H9 (cell line): ENCODE measurements around the gene RNF133. TPM values are rescaled to one million over a fixed set of nuclear protein-coding genes. Genes with fewer than 3 reads are reported as not detected.

Experiments
- DNase-seq: peaks from one replicate; pipeline ENCODE4 v3.0.0-alpha.2; 2017
- H2AFZ ChIP-seq: one replicate; pipeline ENCODE4 v1.6.1; 2013; ENCODE audit warnings: mild to moderate bottlenecking, low read length, control low read depth, moderate library complexity
- H2AK5ac ChIP-seq: 2 replicates; pipeline ENCODE4 v1.6.1; 2013; ENCODE audit warnings: low read length, control low read depth, mixed read lengths; ENCODE audit not compliant: insufficient read length
- H2BK120ac ChIP-seq: one replicate; pipeline ENCODE4 v1.6.1; 2013; ENCODE audit warnings: low read depth, mild to moderate bottlenecking, low read length, control low read depth, inconsistent platforms; ENCODE audit not compliant: poor library complexity, severe bottlenecking
- H2BK12ac ChIP-seq: 2 replicates; pipeline ENCODE4 v1.6.1; 2013; ENCODE audit warnings: low read length, control low read depth, mixed read lengths, low read depth; ENCODE audit not compliant: insufficient read length
- H2BK15ac ChIP-seq: 2 replicates; pipeline ENCODE4 v1.6.1; 2013; ENCODE audit warnings: low read depth, low read length, control low read depth
- H2BK20ac ChIP-seq: one replicate; pipeline ENCODE4 v1.6.1; 2013; ENCODE audit warnings: low read depth, mild to moderate bottlenecking, low read length, control low read depth, inconsistent platforms; ENCODE audit not compliant: poor library complexity, severe bottlenecking
- H2BK5ac ChIP-seq: 2 replicates; pipeline ENCODE4 v1.6.1; 2013; ENCODE audit warnings: low read length, control low read depth, mixed read lengths; ENCODE audit not compliant: insufficient read length
- H3K14ac ChIP-seq: 2 replicates; pipeline ENCODE4 v1.6.1; 2013; ENCODE audit warnings: low read length, control low read depth; ENCODE audit not compliant: insufficient read depth
- H3K18ac ChIP-seq: 2 replicates; pipeline ENCODE4 v1.6.1; 2013; ENCODE audit warnings: low read depth, mild to moderate bottlenecking, mixed read lengths, low read length, control low read depth; ENCODE audit not compliant: insufficient read length
- H3K23ac ChIP-seq: 2 replicates; pipeline ENCODE4 v1.6.1; 2013; ENCODE audit warnings: low read length, control low read depth, mixed read lengths, low read depth; ENCODE audit not compliant: insufficient read length
- H3K23me2 ChIP-seq: 2 replicates; pipeline ENCODE4 v1.6.1; 2013; ENCODE audit warnings: low read depth, mild to moderate bottlenecking, mixed read lengths, low read length, control low read depth; ENCODE audit not compliant: insufficient read length, poor library complexity, severe bottlenecking
- H3K27ac ChIP-seq: 2 replicates; pipeline ENCODE4 v1.5.1; 2013; ENCODE audit warnings: low read length, control low read depth, mixed read lengths, low read depth; ENCODE audit not compliant: insufficient read length
- H3K27me3 ChIP-seq: 2 replicates; pipeline ENCODE4 v1.6.1; 2013; ENCODE audit warnings: low read length, control low read depth, inconsistent platforms; ENCODE audit not compliant: insufficient read depth
- H3K4ac ChIP-seq: 2 replicates; pipeline ENCODE4 v1.6.1; 2013; ENCODE audit warnings: low read depth, mild to moderate bottlenecking, control low read depth, inconsistent platforms, low read length, moderate library complexity
- H3K4me1 ChIP-seq: 2 replicates; pipeline ENCODE4 v1.6.1; 2013; ENCODE audit warnings: low read length, control low read depth, inconsistent platforms; ENCODE audit not compliant: insufficient read depth
- H3K4me2 ChIP-seq: 2 replicates; pipeline ENCODE4 v1.6.1; 2013; ENCODE audit warnings: low read length, control low read depth, mixed read lengths; ENCODE audit not compliant: insufficient read length, insufficient read depth
- H3K56ac ChIP-seq: 2 replicates; pipeline ENCODE4 v1.6.1; 2013; ENCODE audit warnings: low read depth, mild to moderate bottlenecking, mixed read lengths, low read length, control low read depth; ENCODE audit not compliant: insufficient read length
- H3K79me1 ChIP-seq: 2 replicates; pipeline ENCODE4 v1.6.1; 2013; ENCODE audit warnings: low read depth, mild to moderate bottlenecking, moderate library complexity, low read length, control low read depth, inconsistent platforms; ENCODE audit not compliant: insufficient read depth, poor library complexity, severe bottlenecking
- H3K79me2 ChIP-seq: 2 replicates; pipeline ENCODE4 v1.6.1; 2013; ENCODE audit warnings: low read length, control low read depth, inconsistent platforms; ENCODE audit not compliant: insufficient read depth
- H3K9ac ChIP-seq: 2 replicates; pipeline ENCODE4 v1.6.1; 2013; ENCODE audit warnings: low read length, control low read depth, mixed read lengths; ENCODE audit not compliant: insufficient read length; ENCODE audit errors: extremely low read depth
- H3K9me3 ChIP-seq: one replicate; pipeline ENCODE4 v1.6.1; 2013; ENCODE audit warnings: low read depth, low read length, inconsistent platforms; ENCODE audit not compliant: control insufficient read depth
- H3T11ph ChIP-seq: one replicate; pipeline ENCODE4 v1.6.1; 2013; ENCODE audit warnings: mild to moderate bottlenecking, low read length, control low read depth, inconsistent platforms
- H4K20me1 ChIP-seq: one replicate; pipeline ENCODE4 v1.6.1; 2013; ENCODE audit not compliant: control insufficient read depth, insufficient read length, insufficient read depth
- H4K5ac ChIP-seq: 2 replicates; pipeline ENCODE4 v1.6.1; 2013; ENCODE audit warnings: low read depth, mild to moderate bottlenecking, mixed read lengths, low read length, control low read depth; ENCODE audit not compliant: insufficient read length
- H4K8ac ChIP-seq: replicated peaks from 2 replicates; pipeline ENCODE4 v1.6.1; 2013; ENCODE audit warnings: low read length, control low read depth, mixed read lengths, low read depth; ENCODE audit not compliant: insufficient read length
- H4K91ac ChIP-seq: 2 replicates; pipeline ENCODE4 v1.6.1; 2013; ENCODE audit warnings: low read depth, mild to moderate bottlenecking, moderate library complexity, mixed read lengths, low read length, control low read depth; ENCODE audit not compliant: insufficient read length
- H3K27ac Mint-ChIP-seq, 3 experiments: 2 replicates in 2 of 3; 3 replicates in 1 of 3; pipeline ENCODE4 v1.8.0; 2020 to 2021; ENCODE audit warnings: mixed read lengths in 3 of 3, mild to moderate bottlenecking in 1 of 3, moderate library complexity in 1 of 3
- H3K27me3 Mint-ChIP-seq: 2 replicates; pipeline ENCODE4 v1.8.0; 2021; ENCODE audit warnings: low read depth, mild to moderate bottlenecking, moderate library complexity, mixed read lengths
- H3K36me3 Mint-ChIP-seq, 3 experiments: 2 replicates in 2 of 3; 3 replicates in 1 of 3; pipeline ENCODE4 v1.8.0; 2020 to 2021; ENCODE audit warnings: low read depth in 3 of 3, mixed read lengths in 3 of 3; ENCODE audit not compliant: insufficient read depth in 1 of 3
- H3K4me1 Mint-ChIP-seq, 2 experiments: 2 replicates each; pipeline ENCODE4 v1.8.0; 2020; ENCODE audit warnings: mixed read lengths in 2 of 2
- H3K4me3 Mint-ChIP-seq, 2 experiments: 2 replicates in 1 of 2; 3 replicates in 1 of 2; pipeline ENCODE4 v1.8.0; 2020 to 2021; ENCODE audit warnings: mild to moderate bottlenecking in 2 of 2, mixed read lengths in 2 of 2, moderate library complexity in 1 of 2
- H3K9me3 Mint-ChIP-seq, 2 experiments: 2 replicates in 1 of 2; 3 replicates in 1 of 2; pipeline ENCODE4 v1.8.0; 2020; ENCODE audit warnings: mild to moderate bottlenecking in 2 of 2, mixed read lengths in 2 of 2, moderate library complexity in 1 of 2
- CTCF ChIP-seq: fragments of 200-600 bp; sonication (generic); conservative IDR thresholded peaks from 3 replicates; pipeline ENCODE4 v1.8.0; 2021; ENCODE audit warnings: antibody characterized with exemption, mild to moderate bottlenecking
- WGBS: extraction: QIAGEN DNeasy Blood & Tissue Kit; methylation state at CpG from one replicate; pipeline ENCODE4 v1.1.7; 2013; ENCODE audit warnings: missing lambda C conversion rate, low lambda C conversion rate, mixed read lengths; ENCODE audit not compliant: insufficient read length; ENCODE audit errors: extremely low coverage; 5-methylcytosine and 5-hydroxymethylcytosine counted together
- total RNA-seq: library from RNA; stranded (reverse); gene quantifications from 2 replicates; pipeline ENCODE4 v1.2.1, GENCODE V29; 2021

RNF133 gene
- total RNA-seq, 1 experiment from 2014 or later, result 0.31 TPM

DNA sequence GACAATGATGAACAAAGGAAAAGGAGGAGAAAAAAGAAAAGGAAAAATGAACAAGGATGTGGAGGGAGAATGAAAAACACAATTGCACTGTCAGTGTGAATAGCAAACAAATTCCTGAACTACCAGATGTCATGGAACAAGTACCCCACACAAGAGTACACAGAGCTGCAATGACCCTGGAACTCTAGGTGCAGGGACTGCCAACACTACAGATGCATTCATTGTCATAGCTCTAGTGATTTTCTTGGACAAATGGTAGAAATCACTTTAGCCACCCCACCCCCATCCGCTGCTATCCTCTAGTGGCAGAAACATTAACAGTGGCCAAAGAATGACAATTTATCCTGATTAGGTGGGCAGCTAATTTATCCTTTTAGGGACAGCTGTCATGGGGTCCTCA, 3.1 kb downstream of the RNF133 start:
- H2BK120ac ChIP-seq, result no peak overlapping the region
- no peak overlapping the region for H3K9ac ChIP-seq
- Mint-ChIP-seq H3K9me3 (peaks cover 10 to 13% of the 10 kb centered on the region in 2 experiments), H3K27ac (no peak overlapping the region), H3K4me3 (no peak overlapping the region), H3K27me3 (no peaks in the 10 kb centered on the region), H3K4me1 (peaks cover 10 to 11% of the 10 kb centered on the region in 2 experiments), H3K36me3 (peaks cover 9 to 12% (median 9%) of the 10 kb centered on the region in 3 experiments)
- H2BK12ac ChIP-seq, result no peak overlapping the region
- H3K27me3 ChIP-seq, result no peaks in the 10 kb centered on the region
- no peaks in the 10 kb centered on the region; the same call in 1 of the 2 replicates for H3K4me1 ChIP-seq
- H4K8ac ChIP-seq, result no peak overlapping the region
- peaks cover 5% of the 10 kb centered on the region for H3K9me3 ChIP-seq
- H3K23me2 ChIP-seq, result no peaks in the 10 kb centered on the region
- no peak overlapping the region for H3T11ph ChIP-seq
- H3K79me1 ChIP-seq, result no peaks in the 10 kb centered on the region
- H4K91ac ChIP-seq, result no peak overlapping the region
- H2AK5ac ChIP-seq, result no peak overlapping the region
- no peak overlapping the region for H3K4ac ChIP-seq
- H3K27ac ChIP-seq, result no peak overlapping the region
- no peaks in the 10 kb centered on the region for H4K20me1 ChIP-seq
- H2BK20ac ChIP-seq, result no peak overlapping the region
- no peak overlapping the region for H3K56ac ChIP-seq
- no peaks in the 10 kb centered on the region for H3K79me2 ChIP-seq
- H3K18ac ChIP-seq, result no peak overlapping the region
- WGBS, result no CpG with 5 or more reads among the region's 1 CpG
- H2AFZ ChIP-seq, result no peak overlapping the region
- DNase-seq, result no peak
- no peak for TF ChIP-seq CTCF
- no peak overlapping the region for H2BK5ac ChIP-seq
- H3K4me2 ChIP-seq, result no peak overlapping the region
- no peak overlapping the region for H3K23ac ChIP-seq
- no peak overlapping the region for H4K5ac ChIP-seq
- no peak overlapping the region for H3K14ac ChIP-seq
- no peak overlapping the region for H2BK15ac ChIP-seq
